NCI-H446 (cell line): ENCODE measurements around the gene PROK1.

Source experiments
- DNase-seq, 2 experiments: peaks; one replicate each; lab custom pipeline; 2025; lab: John Stamatoyannopoulos, UW

Gene PROK1

GRCh38 chr1:110488867-110489266 is 37.9 kb downstream of the PROK1 start:
- DNase-seq = no peak

GRCh38 chr1:110489406-110489805 is 38.5 kb downstream of the PROK1 start:
- no peak for DNase-seq

GRCh38 chr1:110489973-110490542 is 39.1 kb downstream of the PROK1 start:
- no peak for DNase-seq

GRCh38 chr1:110490791-110491451 is 40.0 kb downstream of the PROK1 start:
- no peak for DNase-seq

- DNase-seq = no peak
These were observed 41.6 kb downstream of the PROK1 start for GRCh38 chr1:110492573-110492972.

GRCh38 chr1:110493059-110493699 is 42.2 kb downstream of the PROK1 start:
- DNase-seq = no peak

- DNase-seq = no peak
These were observed 43.1 kb downstream of the PROK1 start for GRCh38 chr1:110494036-110494435.

- DNase-seq = no peak
These were observed 43.8 kb downstream of the PROK1 start for GRCh38 chr1:110494522-110495406.

- DNase-seq = peak; percentile 48 to 88
These were observed 45.1 kb downstream of the PROK1 start for GRCh38 chr1:110495926-110496600.

- no peak for DNase-seq
These were observed 47.3 kb downstream of the PROK1 start for GRCh38 chr1:110498270-110498669.

- DNase-seq = no peak
These were observed 50.7 kb downstream of the PROK1 start for GRCh38 chr1:110501488-110502132.

- no peak for DNase-seq
These were observed 51.6 kb downstream of the PROK1 start for GRCh38 chr1:110502402-110503151.

GRCh38 chr1:110503471-110503870 is 52.5 kb downstream of the PROK1 start:
- DNase-seq = no peak

GRCh38 chr1:110504226-110504625 is 53.3 kb downstream of the PROK1 start:
- DNase-seq = no peak

- no peak for DNase-seq
These were observed 54.6 kb downstream of the PROK1 start for GRCh38 chr1:110505596-110505995.

GRCh38 chr1:110506541-110506940 is 55.6 kb downstream of the PROK1 start:
- DNase-seq = no peak
